ENCODE data around the gene AAGAB.
A peak's percentile ranks its signal among the peaks of the same experiment; 100 is the strongest.

The AAGAB gene

GRCh38 chr15:67186688-67187087 lies 67.8 kb downstream of the AAGAB start:
- no peak for DNase-seq

GRCh38 chr15:67186226-67186649 lies 68.2 kb downstream of the AAGAB start:
- no peak for DNase-seq

- no peak for DNase-seq
Measured at GRCh38 chr15:67185621-67186225, 68.7 kb downstream of the AAGAB start.

- no peak for DNase-seq
Measured at GRCh38 chr15:67185051-67185450, 69.4 kb downstream of the AAGAB start.

- no peak for DNase-seq
Measured at GRCh38 chr15:67184208-67184925, 70.1 kb downstream of the AAGAB start.

GRCh38 chr15:67183443-67184169 lies 70.9 kb downstream of the AAGAB start:
- no peak for DNase-seq

GRCh38 chr15:67181221-67181639 lies 73.2 kb downstream of the AAGAB start:
- DNase-seq: no peak

- no peak for DNase-seq
Measured at GRCh38 chr15:67180514-67181191, 73.8 kb downstream of the AAGAB start.

- no peak for DNase-seq
Measured at GRCh38 chr15:67180035-67180434, 74.4 kb downstream of the AAGAB start.

GRCh38 chr15:67179411-67179995 lies 75.0 kb downstream of the AAGAB start:
- DNase-seq: no peak

- no peak for DNase-seq
Measured at GRCh38 chr15:67178569-67179210, 75.8 kb downstream of the AAGAB start.

- no peak for DNase-seq
Measured at GRCh38 chr15:67177752-67178151, 76.7 kb downstream of the AAGAB start.

GRCh38 chr15:67176195-67176971 lies 78.1 kb downstream of the AAGAB start:
- DNase-seq: peak; percentile 68

GRCh38 chr15:67175643-67176071 lies 78.8 kb downstream of the AAGAB start:
- no peak for DNase-seq

GRCh38 chr15:67174864-67175573 lies 79.4 kb downstream of the AAGAB start:
- no peak for DNase-seq

- no peak for DNase-seq
Measured at GRCh38 chr15:67174446-67174845, 80.0 kb downstream of the AAGAB start.

- no peak for DNase-seq
Measured at GRCh38 chr15:67173786-67174185, 80.7 kb downstream of the AAGAB start.

- DNase-seq: no peak
Measured at GRCh38 chr15:67173005-67173404, 81.5 kb downstream of the AAGAB start.

GRCh38 chr15:67172172-67172571 lies 82.3 kb downstream of the AAGAB start:
- no peak for DNase-seq

- DNase-seq: no peak
Measured at GRCh38 chr15:67171471-67171870, 83.0 kb downstream of the AAGAB start.
